ENCODE data around the gene BPNT1.

DNA sequence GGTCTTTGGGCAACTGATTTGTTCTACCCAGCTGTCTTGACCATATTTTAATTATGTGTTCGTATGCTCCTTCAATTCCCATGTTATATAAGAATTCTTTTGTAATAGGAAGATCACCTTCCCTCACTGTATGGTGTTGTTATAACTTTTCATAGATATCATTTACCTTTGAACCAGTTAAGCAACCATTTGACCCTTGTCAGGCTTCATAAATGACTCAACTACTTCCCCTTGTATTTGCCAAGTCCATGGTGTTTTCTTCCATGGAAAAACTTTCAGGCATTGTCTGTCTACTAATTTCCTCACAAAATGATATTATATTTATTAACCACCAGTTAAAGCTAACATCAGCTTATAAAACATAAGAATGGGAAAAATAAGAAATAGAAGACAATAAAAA, 5.1 kb downstream of the BPNT1 start:
- no peak for TF ChIP-seq POLR2A (IDR thresholded peaks at IDR 0.05)
- TF ChIP-seq CTCF (IDR thresholded peaks at IDR 0.05 in 8 of 11, conservative IDR thresholded peaks at IDR 0.05 in 3 of 11): no peak
